ENCODE results near the gene ARMS2. TPM values are rescaled to one million over a fixed set of nuclear protein-coding genes. Genes with fewer than 3 reads are reported as not detected.

The ARMS2 gene
- total and polyA plus RNA-seq, 2 experiments from 2014 or later, result not detected

- no peaks in the 10 kb centered on the region; the same call in 2 of the 3 replicates for H3K36me3 Mint-ChIP-seq (ENCODE audit: low read depth)
- Histone ChIP-seq H3K4me3 (no peak overlapping the region), H3K4me1 (ENCODE audit: insufficient read depth) (peaks cover 6% of the 10 kb centered on the region), H3K9me2 (ENCODE audit: insufficient read depth) (no peaks in the 10 kb centered on the region), H3K27me3 (ENCODE audit: insufficient read depth) (peaks cover 34% of the 10 kb centered on the region), H3F3A (replicated peaks; ENCODE audit: low read depth) (0 out of 2 replicates have a peak, but pooled peaks cover 4% of the 10 kb centered on the region), H3K27ac (ENCODE audit: low read depth) (no peak overlapping the region), H4K20me1 (replicated peaks; ENCODE audit: insufficient read depth) (no peaks in the 10 kb centered on the region; the same call in 1 of the 2 replicates), H2AFZ (no peak overlapping the region), H3K79me2 (replicated peaks; ENCODE audit: insufficient read depth) (no peaks in the 10 kb centered on the region), H3K4me2 (no peak overlapping the region), H3K36me3 (ENCODE audit: insufficient read depth) (no peaks in the 10 kb centered on the region)
- H3K27ac Mint-ChIP-seq, result no peak overlapping the region
- H3K4me1 Mint-ChIP-seq, result peaks cover 17% of the 10 kb centered on the region
- no peak for TF ChIP-seq ZNF331 (CRISPR knock-in tag; IDR thresholded peaks at IDR 0.05; ENCODE audit: low read depth)
- no peak for TF ChIP-seq REST (IDR thresholded peaks at IDR 0.05; ENCODE audit: unreplicated experiment)
- no peak for TF ChIP-seq EZH2 (IDR thresholded peaks at IDR 0.05; ENCODE audit: low read depth, unreplicated experiment)
- no peak for TF ChIP-seq CTCF (conservative IDR thresholded peaks at IDR 0.05; ENCODE audit: low read depth in 2 of 2)
- TF ChIP-seq POLR2AphosphoS5 (IDR thresholded peaks at IDR 0.05; ENCODE audit: low read depth), result no peak
- TF ChIP-seq JUNB (IDR thresholded peaks at IDR 0.05; ENCODE audit: unreplicated experiment), result no peak
- TF ChIP-seq ZNF114 (CRISPR knock-in tag; IDR thresholded peaks at IDR 0.05), result no peak
- TF ChIP-seq STAT1 (IDR thresholded peaks at IDR 0.05; ENCODE audit: unreplicated experiment), result no peak
- TF ChIP-seq CREB1 (CRISPR knock-in tag; IDR thresholded peaks at IDR 0.05; ENCODE audit: low read depth), result no peak
- TF ChIP-seq EZH2phosphoT487 (IDR thresholded peaks at IDR 0.05; ENCODE audit: unreplicated experiment), result no peak
- no peak for TF ChIP-seq NANOG (IDR thresholded peaks at IDR 0.05; ENCODE audit: borderline replicate concordance)
- no peak for TF ChIP-seq ZNF462 (CRISPR knock-in tag; IDR thresholded peaks at IDR 0.05)
- TF ChIP-seq ETS1 (IDR thresholded peaks at IDR 0.05), result no peak
- H3K9me3 Mint-ChIP-seq, result no peaks in the 10 kb centered on the region
- H3K27me3 Mint-ChIP-seq (ENCODE audit: insufficient read depth, low read depth, poor library complexity), result peaks cover 35% of the 10 kb centered on the region
- DNase-seq (ENCODE audit: low spot score) (no peak), ATAC-seq (no peak)
- no peak overlapping the region for H3K4me3 Mint-ChIP-seq
Observed at GRCh38 chr10:122465401-122466040, 11.1 kb downstream of the ARMS2 start.

All from GM23338 (cell line).